ENCODE data around the gene CDH4.

DNA sequence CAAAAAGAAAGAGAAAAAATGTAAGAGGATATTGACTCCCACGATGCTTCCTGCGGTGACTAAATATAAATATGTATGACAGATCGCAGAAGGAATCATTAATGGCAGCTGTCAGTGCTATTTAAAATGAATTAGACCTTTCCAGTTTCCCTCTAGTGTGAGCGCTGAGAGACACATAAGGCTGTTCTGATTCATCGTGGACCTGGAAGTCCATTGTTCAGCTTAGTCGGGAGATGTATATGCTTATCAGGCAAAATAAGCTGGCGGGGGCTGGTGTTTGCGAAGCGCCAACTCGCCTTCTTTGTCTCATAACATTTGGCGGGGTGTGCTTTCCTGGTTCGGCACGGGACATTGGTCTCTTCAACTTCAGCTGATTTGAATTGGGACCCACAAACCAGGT is 95.4 kb downstream of the CDH4 start:
- no peak for TF ChIP-seq MAFK (IDR thresholded peaks at IDR 0.05; ENCODE audit: low read depth, low read length)
- TF ChIP-seq CHD2 (IDR thresholded peaks at IDR 0.05; ENCODE audit: low read length): no peak
- no peak for TF ChIP-seq YY1 (IDR thresholded peaks at IDR 0.05; ENCODE audit: low read depth, low read length)
- TF ChIP-seq, protein P1, sequence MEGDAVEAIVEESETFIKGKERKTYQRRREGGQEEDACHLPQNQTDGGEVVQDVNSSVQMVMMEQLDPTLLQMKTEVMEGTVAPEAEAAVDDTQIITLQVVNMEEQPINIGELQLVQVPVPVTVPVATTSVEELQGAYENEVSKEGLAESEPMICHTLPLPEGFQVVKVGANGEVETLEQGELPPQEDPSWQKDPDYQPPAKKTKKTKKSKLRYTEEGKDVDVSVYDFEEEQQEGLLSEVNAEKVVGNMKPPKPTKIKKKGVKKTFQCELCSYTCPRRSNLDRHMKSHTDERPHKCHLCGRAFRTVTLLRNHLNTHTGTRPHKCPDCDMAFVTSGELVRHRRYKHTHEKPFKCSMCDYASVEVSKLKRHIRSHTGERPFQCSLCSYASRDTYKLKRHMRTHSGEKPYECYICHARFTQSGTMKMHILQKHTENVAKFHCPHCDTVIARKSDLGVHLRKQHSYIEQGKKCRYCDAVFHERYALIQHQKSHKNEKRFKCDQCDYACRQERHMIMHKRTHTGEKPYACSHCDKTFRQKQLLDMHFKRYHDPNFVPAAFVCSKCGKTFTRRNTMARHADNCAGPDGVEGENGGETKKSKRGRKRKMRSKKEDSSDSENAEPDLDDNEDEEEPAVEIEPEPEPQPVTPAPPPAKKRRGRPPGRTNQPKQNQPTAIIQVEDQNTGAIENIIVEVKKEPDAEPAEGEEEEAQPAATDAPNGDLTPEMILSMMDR (IDR thresholded peaks at IDR 0.05; ENCODE audit: control extremely low read depth in 1 of 3, insufficient read depth in 1 of 3, low read depth in 1 of 3, low read length in 3 of 3): no peak
- no peak for TF ChIP-seq TAF1 (IDR thresholded peaks at IDR 0.05; ENCODE audit: low read depth, low read length)
- TF ChIP-seq POLR2A (IDR thresholded peaks at IDR 0.05; ENCODE audit: control extremely low read depth in 1 of 2, low read depth in 2 of 2, low read length in 2 of 2): no peak
- TF ChIP-seq SIX5 (IDR thresholded peaks at IDR 0.05; ENCODE audit: low read depth, low read length): no peak
- no peak for TF ChIP-seq BACH1 (IDR thresholded peaks at IDR 0.05; ENCODE audit: low read length)
- no peak for TF ChIP-seq EZH2 (IDR thresholded peaks at IDR 0.05; ENCODE audit: low read depth, low read length, severe bottlenecking)
- no peak for TF ChIP-seq BRCA1 (IDR thresholded peaks at IDR 0.05; ENCODE audit: low read depth, low read length)

Measured in H1 (cell line).